NCI-H748 (cell line): ENCODE results near the gene NELFA.
"Not testable (repeated sequence)": the region's sequence is repeated elsewhere in the genome, so short reads cannot be mapped to it uniquely, and the experiment has no call there.

Experiments
- DNase-seq: peaks from one replicate; lab custom pipeline; 2025; ENCODE audit not compliant: unreplicated experiment; lab: John Stamatoyannopoulos, UW

Gene NELFA

DNA sequence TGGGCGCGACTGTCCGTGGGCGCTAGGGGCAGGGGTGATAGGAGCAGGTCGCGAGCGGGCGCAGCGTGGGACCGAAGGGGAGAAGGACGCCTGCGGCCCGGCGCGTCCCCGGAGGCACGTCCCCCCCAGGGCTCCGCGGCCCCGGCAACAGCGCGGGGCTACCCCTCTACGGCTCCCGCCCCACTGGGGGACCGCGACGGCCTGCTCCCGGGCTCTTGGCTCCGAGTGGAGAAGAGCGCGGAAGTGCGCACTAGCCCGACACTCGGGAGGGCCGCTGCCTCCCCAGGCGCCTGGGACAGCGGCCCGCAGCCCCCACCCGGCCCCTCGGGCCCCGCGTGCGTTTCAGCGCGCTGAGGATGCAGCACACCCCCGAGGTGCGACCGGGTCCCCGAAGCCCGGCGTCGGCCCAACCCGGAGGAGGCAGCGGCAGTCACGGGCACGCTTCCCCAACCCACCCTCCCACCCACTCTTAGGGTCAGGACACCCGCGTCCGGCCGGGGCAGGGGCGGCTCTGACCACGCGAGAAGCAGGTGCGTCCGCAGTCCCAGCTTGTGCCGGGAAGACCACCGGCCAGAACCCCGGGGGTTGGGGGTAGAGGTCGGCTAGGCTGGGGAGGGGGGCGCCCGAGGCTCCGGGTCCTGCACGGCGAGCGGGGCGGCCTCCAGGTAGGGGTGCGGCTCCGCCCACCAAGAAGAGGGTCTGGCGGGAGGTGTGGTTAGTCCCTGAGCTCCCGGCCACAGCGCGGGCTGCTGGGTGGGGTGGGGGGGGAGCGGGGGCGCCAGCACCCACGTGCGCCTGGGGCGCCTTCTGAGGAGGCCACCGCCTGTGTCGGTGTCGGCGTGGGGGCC lies 31.8 kb upstream of the NELFA start:
- no peak for DNase-seq

DNA sequence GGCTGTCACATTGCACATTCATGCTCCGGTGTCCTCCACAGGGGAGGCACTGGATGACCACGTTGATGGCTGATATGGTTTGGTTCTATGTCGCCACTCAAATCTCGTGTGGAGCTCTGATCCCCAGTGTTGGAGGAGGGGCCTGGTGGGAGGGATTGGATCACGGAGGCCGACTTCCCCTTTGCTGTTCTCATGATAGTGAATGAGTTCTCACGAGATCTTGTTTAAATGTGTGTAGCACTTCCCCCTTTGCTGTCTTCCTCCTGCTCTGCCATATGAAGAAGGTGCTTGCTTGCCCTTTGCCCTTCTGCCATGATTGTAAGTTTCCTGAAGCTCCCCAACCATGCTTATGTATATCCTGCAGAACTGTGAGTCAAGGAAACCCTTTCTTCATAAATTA lies 28.1 kb upstream of the NELFA start:
- no peak for DNase-seq

DNA sequence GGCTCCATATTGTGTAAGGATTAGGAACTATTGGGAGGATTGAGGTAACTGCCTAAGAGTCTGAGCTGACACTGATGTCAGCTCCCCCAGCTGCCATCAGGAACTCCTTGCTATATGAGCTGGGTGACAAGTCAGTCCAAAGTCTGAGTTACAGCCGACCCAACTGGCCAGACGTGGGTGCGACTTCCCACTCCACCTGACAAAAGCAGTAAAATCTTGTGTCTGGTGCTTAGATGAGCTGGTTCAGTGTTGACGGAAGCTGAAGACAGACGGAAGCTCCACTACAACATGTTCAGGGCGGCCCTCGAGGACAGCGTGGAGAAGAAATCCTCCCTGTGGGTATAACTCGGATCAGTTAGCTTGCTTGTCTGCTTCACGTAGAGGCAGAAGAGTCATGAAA lies 27.6 kb upstream of the NELFA start:
- DNase-seq = no peak

DNA sequence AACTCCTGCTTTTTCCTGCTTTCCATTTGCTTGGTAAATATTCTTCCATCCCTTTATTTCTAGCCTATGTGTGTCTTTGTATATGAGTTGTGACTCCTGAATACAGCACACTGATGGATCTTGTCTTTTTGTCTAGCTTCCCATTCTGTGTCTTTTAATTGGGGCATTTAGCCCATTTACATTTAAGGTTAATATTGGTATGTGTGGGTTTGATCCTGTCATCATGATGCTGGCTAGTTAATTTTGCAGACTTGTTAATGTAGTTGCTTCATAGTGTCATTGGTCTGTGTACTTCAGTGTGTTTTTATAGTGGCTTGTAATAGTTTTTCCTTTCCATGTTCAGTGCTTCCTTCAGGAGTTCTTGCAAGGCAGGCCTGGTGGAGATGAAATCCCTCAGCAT lies 22.4 kb upstream of the NELFA start:
- not testable (repeated sequence) for DNase-seq

GRCh38 chr4:2027120-2027519 lies 18.3 kb upstream of the NELFA start:
- not testable (repeated sequence) for DNase-seq

- DNase-seq = no peak
These were observed 17.0 kb upstream of the NELFA start for GRCh38 chr4:2025817-2026216.

GRCh38 chr4:2024683-2025082 lies 15.9 kb upstream of the NELFA start:
- no peak for DNase-seq

DNA sequence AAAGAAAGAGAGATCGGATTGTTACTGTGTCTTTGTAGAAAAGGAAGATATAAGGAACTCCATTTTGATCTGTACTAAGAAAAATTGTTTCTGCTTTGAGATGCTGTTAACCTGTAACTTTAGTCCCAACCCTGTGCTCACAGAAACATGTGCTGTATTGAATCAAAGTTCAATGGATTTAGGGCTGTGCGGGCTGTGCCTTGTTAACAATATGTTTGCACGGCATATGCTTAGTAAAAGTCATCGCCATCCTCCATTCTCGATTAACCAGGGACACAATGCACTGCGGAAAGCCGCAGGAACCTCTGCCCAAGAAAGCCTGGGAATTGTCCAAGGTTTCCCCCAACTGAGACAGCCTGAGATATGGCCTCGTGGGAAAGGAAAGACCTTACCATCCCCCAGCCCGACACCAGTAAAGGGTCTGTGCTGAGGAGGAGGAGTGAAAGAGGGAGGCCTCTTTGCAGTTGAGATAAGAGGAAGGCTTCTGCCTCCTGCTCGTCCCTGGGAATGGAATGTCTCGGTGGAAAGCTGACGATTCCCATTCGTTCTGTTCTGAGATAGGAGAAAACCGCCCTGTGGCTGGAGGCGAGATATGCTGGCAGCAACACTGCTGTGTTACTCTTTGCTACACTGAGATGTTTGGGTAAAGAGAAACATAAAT lies 12.7 kb upstream of the NELFA start:
- not testable (repeated sequence) for DNase-seq

GRCh38 chr4:2015008-2015407 lies 6.2 kb upstream of the NELFA start:
- no peak for DNase-seq

GRCh38 chr4:2011583-2011982 lies 2.8 kb upstream of the NELFA start:
- no peak for DNase-seq

GRCh38 chr4:2009651-2010233 lies 968 bp upstream of the NELFA start:
- peak; percentile 31 for DNase-seq

DNA sequence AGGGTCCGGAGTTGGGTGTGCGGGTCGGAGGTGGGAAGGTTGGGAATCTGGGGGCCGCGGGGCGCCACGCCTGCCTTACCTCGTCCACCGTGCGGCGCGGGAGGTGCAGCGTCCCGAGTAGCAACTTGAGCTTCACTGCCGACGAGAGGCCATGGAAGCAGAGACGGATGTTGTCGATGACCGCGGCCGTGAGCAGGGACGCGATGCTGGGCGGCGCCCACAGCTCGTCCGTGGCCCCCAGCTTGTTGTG lies 178 bp downstream of the NELFA start:
- DNase-seq = no peak

DNA sequence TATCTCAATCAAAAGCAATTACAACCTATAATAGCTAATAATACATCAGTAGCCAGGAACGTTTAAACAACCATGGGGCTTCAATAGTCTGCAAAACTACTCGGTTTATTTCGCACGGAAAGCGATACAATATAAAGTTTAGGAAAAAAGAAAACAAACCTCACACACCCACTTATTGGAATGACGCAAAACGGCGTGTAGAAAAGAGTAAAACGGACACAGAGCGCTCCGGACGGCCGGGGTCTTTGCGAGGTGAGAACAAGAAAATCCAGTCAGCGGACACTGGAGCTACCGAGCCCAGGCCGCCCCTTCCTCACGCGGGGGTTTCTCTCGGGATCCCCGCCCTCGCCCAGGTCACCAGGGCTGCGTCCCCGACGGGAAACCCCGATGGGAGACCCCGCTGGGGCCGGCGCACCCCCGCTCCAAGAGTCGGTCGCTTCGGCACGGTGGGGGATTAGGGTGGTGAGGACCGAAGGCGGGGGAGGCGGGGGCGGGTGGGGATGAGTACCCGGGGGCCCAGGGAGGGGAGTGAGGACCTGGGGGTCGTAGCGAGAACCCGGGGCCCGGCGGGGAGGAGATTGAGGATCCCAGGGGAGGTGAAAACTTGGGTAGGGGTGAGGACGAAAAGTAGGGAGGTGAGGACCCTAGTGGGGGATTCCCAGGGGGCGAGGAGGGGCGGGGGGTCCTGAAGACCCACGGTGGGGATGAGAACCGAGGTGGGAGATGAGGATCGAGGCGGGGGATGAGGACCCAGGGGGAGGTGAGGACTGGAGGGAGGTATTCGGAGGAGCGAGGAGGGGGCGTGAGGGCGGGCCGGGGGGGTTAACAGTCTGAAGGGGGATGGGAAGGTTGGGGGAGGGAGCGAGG lies 737 bp downstream of the NELFA start:
- no peak for DNase-seq

- DNase-seq = no peak
These were observed 1.7 kb downstream of the NELFA start for GRCh38 chr4:2006956-2007653.

- no peak for DNase-seq
These were observed 2.4 kb downstream of the NELFA start for GRCh38 chr4:2006367-2006766.

GRCh38 chr4:2003361-2003760 lies 5.4 kb downstream of the NELFA start:
- not testable (repeated sequence) for DNase-seq

- not testable (repeated sequence) for DNase-seq
These were observed 9.5 kb downstream of the NELFA start for GRCh38 chr4:1999308-1999707.

DNA sequence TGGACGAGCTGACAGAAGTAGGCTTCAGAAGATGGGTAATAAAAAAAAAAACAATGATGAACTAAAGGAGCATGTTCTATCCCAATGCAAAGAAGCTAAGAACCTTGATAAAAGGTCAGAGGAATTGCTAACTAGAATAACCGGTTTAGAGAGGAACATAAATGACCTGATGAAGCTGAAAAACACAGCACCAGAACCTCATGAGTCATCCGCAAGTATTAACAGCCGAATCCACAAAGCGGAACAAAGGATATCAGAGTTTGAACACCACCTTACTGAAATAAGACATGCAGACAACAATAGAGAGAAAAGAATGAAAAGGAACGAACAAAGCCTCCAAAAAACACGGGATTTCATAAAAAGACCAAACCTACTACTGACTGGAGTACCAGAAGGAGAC lies 10.5 kb downstream of the NELFA start:
- no peak for DNase-seq

- no peak for DNase-seq
These were observed 11.1 kb downstream of the NELFA start for GRCh38 chr4:1997712-1998111.

GRCh38 chr4:1996866-1997611 lies 11.7 kb downstream of the NELFA start:
- DNase-seq = no peak
